Astrocyte of the spinal cord (primary cell): ENCODE measurements around the gene EMP2.

ENCODE experiments used
- DNase-seq: peaks from one replicate; pipeline ENCODE4 v3.0.0; 2011; ENCODE audit warnings: low read depth, low spot score
- H3K4me3 ChIP-seq: 2 replicates; pipeline ENCODE4 v1.5.1; 2011; ENCODE audit warnings: low read depth, mild to moderate bottlenecking, low read length, moderate library complexity
- in situ Hi-C: cut with HindIII; loops from 2 replicates; pipeline ENCODE4 v1.10.0; 2017; ENCODE audit warnings: low sequenced_read_pairs
- TF ChIP-seq, protein P1 (sequence below): IDR thresholded peaks from 2 replicates; pipeline ENCODE4 v1.5.1; 2012; ENCODE audit warnings: low read depth, mild to moderate bottlenecking, low read length, inconsistent platforms

EMP2 gene

DNA sequence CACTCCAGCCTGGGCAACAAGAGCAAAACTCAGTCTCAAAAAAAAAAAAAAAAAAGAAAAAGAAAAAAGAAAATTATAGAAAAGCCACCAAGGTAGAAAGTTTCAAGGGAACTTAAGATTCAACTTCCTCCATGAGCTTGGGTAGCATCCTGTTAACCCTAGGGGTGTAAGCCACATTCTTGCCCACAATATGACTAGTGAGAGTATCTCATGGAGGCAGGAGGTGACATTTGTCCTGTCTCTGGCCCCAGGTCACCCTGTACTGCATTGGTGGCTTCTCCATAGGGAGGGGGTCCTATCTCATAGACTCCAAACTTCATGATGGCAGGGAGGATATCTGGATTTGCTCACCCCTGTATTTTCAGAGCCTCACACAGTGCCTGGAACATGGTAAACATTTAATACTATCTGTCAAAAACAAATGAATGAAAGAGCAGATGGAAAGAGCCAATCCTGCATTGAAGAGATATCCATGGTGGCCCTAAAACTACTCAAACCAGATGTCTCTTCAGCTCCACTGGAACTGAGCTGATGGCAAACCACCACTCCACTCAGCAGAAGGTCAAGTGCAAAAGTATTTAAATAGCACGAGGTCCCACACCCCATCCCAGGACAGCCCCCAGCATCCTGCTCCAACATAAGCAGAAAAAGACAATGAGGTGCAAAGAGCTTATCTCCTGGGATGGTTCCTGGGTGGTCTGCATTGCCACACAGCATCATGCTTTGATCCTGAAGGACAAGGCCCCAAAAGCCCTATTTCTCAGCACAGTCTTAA, 50.3 kb downstream of the EMP2 start:
- in situ Hi-C loops: no loop called here
- H3K4me3 ChIP-seq: no peak overlapping the region
- no peak for DNase-seq
- TF ChIP-seq, protein P1, sequence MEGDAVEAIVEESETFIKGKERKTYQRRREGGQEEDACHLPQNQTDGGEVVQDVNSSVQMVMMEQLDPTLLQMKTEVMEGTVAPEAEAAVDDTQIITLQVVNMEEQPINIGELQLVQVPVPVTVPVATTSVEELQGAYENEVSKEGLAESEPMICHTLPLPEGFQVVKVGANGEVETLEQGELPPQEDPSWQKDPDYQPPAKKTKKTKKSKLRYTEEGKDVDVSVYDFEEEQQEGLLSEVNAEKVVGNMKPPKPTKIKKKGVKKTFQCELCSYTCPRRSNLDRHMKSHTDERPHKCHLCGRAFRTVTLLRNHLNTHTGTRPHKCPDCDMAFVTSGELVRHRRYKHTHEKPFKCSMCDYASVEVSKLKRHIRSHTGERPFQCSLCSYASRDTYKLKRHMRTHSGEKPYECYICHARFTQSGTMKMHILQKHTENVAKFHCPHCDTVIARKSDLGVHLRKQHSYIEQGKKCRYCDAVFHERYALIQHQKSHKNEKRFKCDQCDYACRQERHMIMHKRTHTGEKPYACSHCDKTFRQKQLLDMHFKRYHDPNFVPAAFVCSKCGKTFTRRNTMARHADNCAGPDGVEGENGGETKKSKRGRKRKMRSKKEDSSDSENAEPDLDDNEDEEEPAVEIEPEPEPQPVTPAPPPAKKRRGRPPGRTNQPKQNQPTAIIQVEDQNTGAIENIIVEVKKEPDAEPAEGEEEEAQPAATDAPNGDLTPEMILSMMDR: no peak

DNA sequence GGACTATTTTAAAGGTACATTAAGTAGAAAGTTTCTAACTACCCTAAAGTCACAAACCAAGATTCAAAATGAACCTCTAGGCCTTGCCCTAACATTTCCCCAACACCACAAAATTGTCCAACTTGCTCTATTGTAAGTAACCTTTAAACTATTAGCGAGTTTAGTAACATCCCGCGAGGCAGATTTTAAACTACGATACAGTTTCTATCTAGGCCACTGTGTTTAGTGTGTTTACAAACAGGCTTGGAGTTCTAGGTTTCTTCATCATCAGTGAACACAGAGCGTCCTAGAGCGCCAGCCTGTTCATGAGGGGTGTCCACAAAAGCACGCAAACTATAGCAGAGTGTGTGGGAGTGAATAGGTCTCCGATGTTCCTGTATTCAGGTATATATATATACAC, 51.8 kb downstream of the EMP2 start:
- no peak overlapping the region for H3K4me3 ChIP-seq
- TF ChIP-seq, protein P1: no peak
- DNase-seq: no peak
- in situ Hi-C loops: no loop called here

DNA sequence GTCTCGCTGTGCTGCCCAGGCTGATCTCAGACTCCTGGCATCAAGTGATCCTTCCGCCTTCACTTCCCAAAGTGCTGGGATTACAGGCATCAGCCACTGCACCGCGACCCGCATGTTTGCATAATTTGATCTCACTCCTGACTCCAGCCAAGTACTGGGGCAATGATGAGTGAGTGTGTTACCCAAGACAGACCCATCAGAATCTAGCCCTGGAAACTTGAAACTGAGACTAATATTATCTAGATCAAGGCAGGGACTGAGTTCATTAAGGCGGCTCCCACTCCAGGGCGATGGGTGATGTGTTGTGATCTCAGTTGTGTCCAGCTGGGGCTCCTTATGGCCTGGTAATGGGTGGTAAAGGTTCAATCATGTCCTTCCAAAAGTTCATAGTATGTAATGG, 53.4 kb downstream of the EMP2 start:
- TF ChIP-seq, protein P1: no peak
- no peak for DNase-seq
- no peak overlapping the region for H3K4me3 ChIP-seq
- in situ Hi-C loops: no loop called here

DNA sequence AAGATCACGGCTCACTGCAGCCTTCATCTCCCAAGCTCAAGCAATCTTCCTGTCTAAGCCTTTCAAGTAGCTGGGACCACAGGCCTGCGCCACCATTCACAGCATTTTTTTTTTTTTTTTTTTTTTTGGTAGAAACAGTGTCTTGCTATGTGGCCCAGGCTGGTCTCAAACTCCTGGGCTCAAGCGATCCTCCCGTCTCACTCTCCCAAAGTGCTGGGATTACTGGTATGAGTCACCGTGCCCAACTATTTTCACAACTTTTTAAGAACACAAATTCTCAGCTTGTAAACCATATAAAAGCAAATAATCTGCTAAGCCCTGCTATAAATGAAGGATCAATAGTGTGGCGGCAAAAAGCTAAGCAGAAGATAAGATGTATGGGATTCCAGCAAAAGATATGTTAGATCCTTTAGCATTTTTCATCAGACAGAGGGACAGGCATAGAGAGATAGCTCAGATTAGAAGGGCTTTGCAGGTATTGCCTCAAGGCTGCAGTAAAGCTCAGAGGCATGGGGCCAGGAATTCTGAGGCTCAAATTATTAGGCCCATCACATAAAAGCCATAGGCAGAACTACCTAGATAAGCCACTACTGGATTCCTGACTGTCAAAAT, 55.1 kb downstream of the EMP2 start:
- TF ChIP-seq, protein P1: no peak
- in situ Hi-C loops: no loop called here
- DNase-seq: no peak
- H3K4me3 ChIP-seq: no peak overlapping the region

DNA sequence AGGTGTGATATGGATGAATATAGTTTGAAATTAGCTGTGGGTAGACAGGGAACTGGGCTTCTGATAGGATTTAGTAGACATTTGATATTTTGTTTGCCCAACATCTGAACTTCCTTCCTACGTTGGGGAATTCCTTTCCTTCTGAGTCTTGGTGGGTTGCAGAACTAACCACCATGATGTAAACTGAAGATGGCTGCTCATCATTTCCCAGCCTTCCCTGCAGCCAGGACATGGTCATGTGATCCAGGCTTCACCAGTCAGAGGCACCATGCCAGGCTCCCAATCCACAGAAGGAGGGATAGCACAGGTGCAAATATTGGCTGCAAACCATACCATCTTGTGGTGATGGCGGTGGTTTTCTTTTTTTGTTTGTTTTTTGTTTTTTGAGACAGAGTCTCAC, 57.4 kb downstream of the EMP2 start:
- no peak for DNase-seq
- TF ChIP-seq, protein P1: no peak
- H3K4me3 ChIP-seq: no peak overlapping the region
- in situ Hi-C loops: no loop called here

DNA sequence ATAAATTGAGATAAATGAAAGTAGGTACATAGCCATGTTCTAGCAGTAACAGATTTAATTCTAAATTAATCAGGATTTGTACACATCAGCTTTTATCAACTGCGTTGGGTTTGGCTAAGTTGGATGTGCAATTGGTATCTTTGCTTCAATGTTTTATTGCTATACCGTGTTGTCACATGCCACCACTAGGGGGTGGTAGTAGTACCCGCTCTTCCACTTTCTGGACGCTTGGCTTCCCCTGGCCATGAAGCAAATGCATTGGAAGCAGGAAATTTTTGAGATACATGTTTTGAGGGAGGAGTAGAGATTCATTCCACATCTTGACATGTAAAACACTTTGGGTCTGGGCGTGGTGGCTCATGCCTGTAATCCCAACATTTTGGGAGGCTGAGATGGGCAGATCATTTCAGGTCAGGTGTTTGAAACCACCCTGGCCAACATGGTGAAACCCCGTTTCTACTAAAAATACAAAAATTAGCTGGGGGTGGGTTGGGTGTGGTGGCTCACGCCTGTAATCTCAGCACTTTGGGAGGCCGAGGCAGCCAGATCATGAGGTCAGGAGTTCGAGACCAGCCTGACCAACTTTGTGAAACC, 58.6 kb downstream of the EMP2 start:
- in situ Hi-C loops: no loop called here
- TF ChIP-seq, protein P1: peak; percentile 86
- peak; percentile 68 for DNase-seq
- no peak overlapping the region for H3K4me3 ChIP-seq
